HCT116 (cell line): ENCODE data around the gene DDR1.
"Not testable (repeated sequence)": the region's sequence is repeated elsewhere in the genome, so short reads cannot be mapped to it uniquely, and the experiment has no call there.

Source experiments
- CTCF ChIP-seq, 3 experiments: fragments of 200-600 bp in 1 of 3; sonication (generic) in 1 of 3; IDR thresholded peaks in 2 of 3; conservative IDR thresholded peaks in 1 of 3; 2 replicates each; pipeline ENCODE4 v1.5.1; 2012 to 2017; ENCODE audit warnings: low read depth in 2 of 3, low read length in 2 of 3, antibody characterized with exemption in 1 of 3, borderline replicate concordance in 1 of 3, control low read depth in 1 of 3, mild to moderate bottlenecking in 1 of 3, mixed read lengths in 1 of 3, mixed run types in 1 of 3, moderate library complexity in 1 of 3; ENCODE audit not compliant: insufficient read depth in 1 of 3
- EZH2 ChIP-seq: fragments of 200-600 bp; sonication (generic); IDR thresholded peaks from 2 replicates; pipeline ENCODE4 v1.6.1; 2017; ENCODE audit warnings: antibody characterized with exemption, mixed run types
- MAX ChIP-seq: IDR thresholded peaks from 2 replicates; pipeline ENCODE4 v1.6.1; 2012
- POLR2A ChIP-seq: IDR thresholded peaks from 2 replicates; pipeline ENCODE4 v1.7.0; 2011; ENCODE audit warnings: borderline replicate concordance; ENCODE audit not compliant: insufficient read depth, insufficient read length; ENCODE audit errors: extremely low read depth
- POLR2AphosphoS5 ChIP-seq: IDR thresholded peaks from 2 replicates; pipeline ENCODE4 v1.6.1; 2011; ENCODE audit warnings: mild to moderate bottlenecking, low read depth, low read length, moderate library complexity
- RAD21 ChIP-seq: IDR thresholded peaks from 2 replicates; pipeline ENCODE4 v1.6.1; 2012; ENCODE audit warnings: low read depth, mild to moderate bottlenecking
- SP1 ChIP-seq: IDR thresholded peaks from 2 replicates; pipeline ENCODE4 v1.6.1; 2012; ENCODE audit warnings: low read depth
- YY1 ChIP-seq: IDR thresholded peaks from 2 replicates; pipeline ENCODE4 v1.6.1; 2011; ENCODE audit warnings: low read length, low read depth, moderate library complexity, mild to moderate bottlenecking; ENCODE audit not compliant: insufficient replicate concordance; ENCODE audit errors: extremely low read depth

GRCh38 chr6:30910473-30910872 lies 26.2 kb downstream of the DDR1 start:
- TF ChIP-seq CTCF (IDR thresholded peaks at IDR 0.05 in 2 of 3, conservative IDR thresholded peaks at IDR 0.05 in 1 of 3; ENCODE audit: borderline replicate concordance in 1 of 3, insufficient read depth in 1 of 3, low read depth in 2 of 3, low read length in 2 of 3); SP1; EZH2; YY1; RAD21; POLR2AphosphoS5; POLR2A; MAX: not testable (repeated sequence)
